Epithelial cell of alveolus of lung (primary cell): ENCODE measurements around the gene DRG1. TPM values are rescaled to one million over a fixed set of nuclear protein-coding genes. Genes with fewer than 3 reads are reported as not detected.

Experiments used
- total RNA-seq: library from RNA; depleted of rRNA; stranded (reverse); fragments of >200 nt; gene quantifications from 2 replicates; pipeline ENCODE4 v1.2.1, GENCODE V29; 2015

DRG1 gene
- 48.4 and 66.3 TPM in 2 replicates for total RNA-seq

GRCh38 chr22:31399211-31400022, at the start of gene DRG1:
TSS of gene DRG1 (plus strand) at chr22:31399604. CDS start at chr22:31399684, 80 bp downstream.

Other genes starting within 250 kb of the DRG1 start
- gene RNF185, start 239.4 kb upstream of the DRG1 start, total RNA-seq: 23.7 and 30.1 TPM in 2 replicates
- gene LIMK2, start 187.3 kb upstream of the DRG1 start, total RNA-seq: 10.5 and 15.1 TPM in 2 replicates
- gene PIK3IP1, start 107.1 kb upstream of the DRG1 start, total RNA-seq: 20.8 and 22.3 TPM in 2 replicates
- gene PATZ1, start 53.3 kb upstream of the DRG1 start, total RNA-seq: 19.0 and 19.6 TPM in 2 replicates
- 6.9 and 7.1 TPM in 2 replicates for gene EIF4ENIF1, start 90.2 kb downstream of the DRG1 start, total RNA-seq
- gene SFI1, start 96.9 kb downstream of the DRG1 start, total RNA-seq: 6.6 and 12.6 TPM in 2 replicates